Naive thymus-derived CD8-positive, alpha-beta T cell (primary cell): Measurements from ENCODE around the gene NUP98. TPM values are rescaled to one million over a fixed set of nuclear protein-coding genes. Genes with fewer than 3 reads are reported as not detected.
"Not testable (repeated sequence)": the region's sequence is repeated elsewhere in the genome, so short reads cannot be mapped to it uniquely, and the experiment has no call there.

ENCODE experiments used
- ATAC-seq, 2 donors: fragments of 150-1000 bp; cut with Tn5 transposase in 1 of 2; sonication (Bioruptor Pico), chemical (Tn5 transposase) in 1 of 2; 1 replicate in 1 of 2; 2 replicates in 1 of 2; pipeline ENCODE4 v1.10.0; 2021; ENCODE audit warnings: mild to moderate bottlenecking in 2 of 2, moderate library complexity in 2 of 2
- POLR2A ChIA-PET: fragments of 350-600 bp; sonication (Branson Sonifier 250); formaldehyde crosslinking; loops from one replicate; lab custom pipeline; 2021; ENCODE audit warnings: antibody characterized with exemption; lab: Charles Lee
- DNase-seq, 10 donors: peaks; one replicate each; pipeline versions ENCODE4 v3.0.0 to v3.0.0-alpha.2; 2020 to 2022
- H3K27ac Mint-ChIP-seq, 10 donors: one replicate each; pipeline ENCODE4 v1.8.0; 2020 to 2022; ENCODE audit warnings: mild to moderate bottlenecking in 10 of 10, mixed read lengths in 10 of 10, moderate library complexity in 4 of 10, inconsistent platforms in 1 of 10
- H3K27me3 Mint-ChIP-seq, 5 donors: one replicate each; pipeline ENCODE4 v1.8.0; 2021 to 2022; ENCODE audit warnings: mixed read lengths in 5 of 5
- H3K36me3 Mint-ChIP-seq, 3 donors: one replicate each; pipeline ENCODE4 v1.8.0; 2020 to 2022; ENCODE audit warnings: mixed read lengths in 3 of 3, mild to moderate bottlenecking in 2 of 3, inconsistent platforms in 1 of 3
- H3K4me1 Mint-ChIP-seq, 4 donors: one replicate each; pipeline ENCODE4 v1.8.0; 2021 to 2022; ENCODE audit warnings: mixed read lengths in 4 of 4
- H3K4me3 Mint-ChIP-seq, 10 donors: one replicate each; pipeline ENCODE4 v1.8.0; 2020 to 2022; ENCODE audit warnings: mild to moderate bottlenecking in 10 of 10, mixed read lengths in 10 of 10, moderate library complexity in 6 of 10, inconsistent platforms in 1 of 10
- H3K9me3 Mint-ChIP-seq, 9 donors: one replicate each; pipeline ENCODE4 v1.8.0; 2020 to 2022; ENCODE audit warnings: mixed read lengths in 9 of 9, mild to moderate bottlenecking in 3 of 9, inconsistent platforms in 1 of 9, moderate library complexity in 1 of 9
- polyA plus RNA-seq, 3 donors: library from polyadenylated mRNA; unstranded; fragments of 300-500 nt; fragmentation: Illumina TruSeq; gene quantifications; one replicate each; pipeline ENCODE4 v1.2.3, GENCODE V29; 2021
- total RNA-seq, 8 experiments: library from RNA in 2 of 8; stranded (reverse) in 2 of 8; gene quantifications; one replicate each; pipeline ENCODE4 v1.2.3 and lab custom pipeline; 2021 to 2026

The NUP98 gene
- total and polyA plus RNA-seq, 5 experiments from 2014 or later: 31.8 to 126 (median 50.9) TPM

DNA sequence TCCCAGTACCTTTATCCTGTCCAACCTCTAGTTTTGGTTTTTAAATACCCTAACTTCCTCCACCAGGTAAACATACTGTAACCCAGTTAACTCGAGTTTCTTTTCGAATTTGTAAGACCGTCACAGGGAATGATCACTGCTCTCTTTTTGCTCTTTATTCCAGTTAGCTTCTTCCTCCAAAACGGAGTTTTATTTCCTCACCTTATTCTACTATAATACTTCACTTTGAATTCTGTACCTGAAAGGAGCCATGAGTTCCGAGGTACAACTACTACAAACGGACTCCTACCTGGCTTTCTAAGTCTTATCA is 1.4 kb downstream of the NUP98 start:
- POLR2A ChIA-PET: interaction anchor here (0.7 to 2.3 kb wide), 4 partner anchors 11 to 56 kb away, joined by 3 to 10 read pairs (median 6); partner anchors contain the start of genes PGAP2 and RHOG

DNA sequence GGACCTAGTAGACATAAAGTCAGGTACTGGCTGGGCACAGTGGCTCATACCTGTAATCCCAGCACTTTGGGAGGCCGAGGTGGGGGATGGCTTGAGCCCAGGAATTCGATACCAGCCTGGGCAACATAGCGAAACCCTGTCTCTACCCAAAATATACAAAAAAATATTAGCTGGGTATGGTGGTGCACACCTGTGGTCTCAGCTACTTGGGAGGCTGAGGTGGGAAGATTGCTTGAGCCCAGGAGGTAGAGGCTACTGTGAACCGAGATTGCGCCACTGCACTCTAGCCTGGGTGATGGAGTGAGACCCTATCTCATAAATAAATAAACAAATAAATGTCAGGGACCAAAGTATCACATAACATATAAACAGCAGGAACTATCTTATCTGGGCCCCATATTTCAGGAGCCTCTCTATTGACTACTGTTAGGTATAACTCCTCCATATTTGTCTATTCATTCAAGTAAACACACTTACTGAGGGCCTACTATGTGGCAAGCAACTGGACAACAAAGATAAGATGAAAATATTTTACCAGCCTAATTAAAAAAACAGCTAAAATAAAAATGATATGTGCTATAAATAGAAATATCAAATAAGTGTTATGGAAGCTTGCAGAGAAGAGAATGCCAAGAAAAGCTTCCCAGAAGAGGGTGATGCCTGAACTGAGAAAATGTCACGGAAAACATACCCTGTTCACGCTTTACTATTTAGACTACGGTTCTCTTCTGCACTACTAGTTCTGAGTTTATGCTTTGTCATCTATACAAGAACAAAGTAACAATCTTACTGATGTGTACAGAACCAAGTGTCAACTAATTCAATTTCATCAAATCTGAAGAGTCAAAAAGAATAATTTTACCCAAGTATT is 2.0 kb downstream of the NUP98 start:
- DNase-seq (no peak), ATAC-seq (no peak)
- H3K9me3 Mint-ChIP-seq: no peaks in the 10 kb centered on the region
- H3K27me3 Mint-ChIP-seq: peaks cover 0 to 2% (median 0%) of the 10 kb centered on the region in 5 donors
- POLR2A ChIA-PET: interaction anchor here (0.7 to 2.3 kb wide), 5 partner anchors 9 to 57 kb away, joined by 3 to 10 read pairs (median 5); partner anchors contain the start of genes PGAP2 and RHOG
- H3K4me1 Mint-ChIP-seq: peaks cover 17 to 70% (median 59%) of the 10 kb centered on the region in 4 donors
- peaks cover 0 to 45% (median 0%) of the 10 kb centered on the region in 3 donors for H3K36me3 Mint-ChIP-seq
- peak overlapping the region; percentile 93 to 100 (median 99) for H3K27ac Mint-ChIP-seq
- H3K4me3 Mint-ChIP-seq: peak overlapping the region; percentile 86 to 97 (median 96)

More for the DNA sequence above, 1.4 kb downstream of the NUP98 start:
- H3K27ac Mint-ChIP-seq: peak overlapping the region; percentile 93 to 100 (median 99)
- peak overlapping the region; percentile 86 to 97 (median 96) for H3K4me3 Mint-ChIP-seq
- peaks cover 0 to 40% (median 0%) of the 10 kb centered on the region in 3 donors for H3K36me3 Mint-ChIP-seq
- DNase-seq: no peak
- H3K9me3 Mint-ChIP-seq: no peaks in the 10 kb centered on the region
- H3K4me1 Mint-ChIP-seq: peaks cover 17 to 65% (median 55%) of the 10 kb centered on the region in 4 donors
- no peak for ATAC-seq
- H3K27me3 Mint-ChIP-seq: peaks cover 0 to 2% (median 0%) of the 10 kb centered on the region in 5 donors

DNA sequence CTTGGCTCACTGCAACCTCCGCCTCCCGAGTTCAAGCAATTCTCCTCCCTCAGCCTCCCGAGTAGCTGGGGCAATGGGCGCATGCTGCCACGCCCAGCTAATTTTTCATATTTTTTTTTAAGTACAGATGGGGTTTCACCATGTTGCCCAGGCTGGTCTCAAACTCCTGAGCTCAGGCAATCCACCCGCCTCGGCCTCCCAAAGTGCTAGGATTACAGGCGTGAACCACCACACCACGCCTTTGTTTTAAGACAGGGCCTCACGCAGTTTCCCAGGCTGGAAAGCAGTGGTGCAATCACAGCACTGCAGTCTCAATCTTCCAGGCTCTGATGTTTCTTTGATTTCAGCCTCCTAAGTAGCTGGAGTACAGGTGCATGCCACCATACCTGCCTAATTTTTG is 3.0 kb downstream of the NUP98 start:
- Mint-ChIP-seq H3K4me3 (peak overlapping the region in 6 of 10 donors; percentile 12 to 97 (median 42)), H3K27ac (peak overlapping the region in 9 of 10 donors; percentile 66 to 99 (median 77)), H3K36me3 (peaks cover 0 to 53% (median 0%) of the 10 kb centered on the region in 3 donors), H3K4me1 (peaks cover 19 to 69% (median 66%) of the 10 kb centered on the region in 4 donors)
- POLR2A ChIA-PET: interaction anchor here (0.6 to 1.8 kb wide), 2 partner anchors 10 to 21 kb away, joined by 3 to 6 read pairs; no protein-coding TSS in a partner anchor
- not testable (repeated sequence) for DNase-seq, H3K27me3 Mint-ChIP-seq, H3K9me3 Mint-ChIP-seq, ATAC-seq

DNA sequence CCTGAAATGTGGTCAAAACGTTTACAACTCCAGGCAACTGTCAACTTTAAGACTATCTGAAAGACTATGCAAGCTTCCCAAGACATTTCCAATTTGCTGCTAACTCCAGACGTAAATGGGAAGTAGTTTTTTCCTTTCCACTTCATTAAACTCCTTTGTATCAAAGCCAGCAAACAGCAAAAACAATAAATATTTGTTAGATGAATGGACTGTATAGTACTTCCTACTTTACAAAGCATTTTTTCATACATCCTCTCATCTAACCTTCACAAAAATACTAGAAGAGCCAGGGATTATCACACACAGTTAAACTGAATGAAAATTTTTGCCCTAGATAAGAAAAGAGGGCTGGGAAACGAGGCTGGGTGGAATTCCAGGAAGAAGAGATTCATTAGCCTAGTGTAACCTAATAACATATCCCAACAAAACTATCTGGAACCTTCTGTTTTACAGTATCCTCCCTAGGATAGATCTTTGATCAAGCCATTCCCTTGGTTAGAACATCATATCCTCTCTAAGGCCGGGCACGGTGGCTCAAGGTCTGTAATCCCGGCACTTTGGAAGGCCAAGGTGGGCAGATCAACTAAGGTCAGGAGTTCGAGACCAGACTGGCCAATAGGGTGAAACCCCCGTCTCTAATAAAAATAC is 10.4 kb downstream of the NUP98 start:
- Mint-ChIP-seq H3K4me3 (peak overlapping the region in 8 of 10 donors; percentile 2 to 50 (median 20)), H3K4me1 (peaks cover 26 to 78% (median 71%) of the 10 kb centered on the region in 4 donors), H3K27ac (peak overlapping the region; percentile 84 to 99 (median 96)), H3K27me3 (no peaks in the 10 kb centered on the region), H3K36me3 (peaks cover 0 to 53% (median 7%) of the 10 kb centered on the region in 3 donors), H3K9me3 (no peaks in the 10 kb centered on the region)
- no peak for DNase-seq
- POLR2A ChIA-PET: interaction anchor here (0.6 to 1.0 kb wide), 2 partner anchors 8 to 102 kb away, joined by 5 to 8 read pairs; no protein-coding TSS in a partner anchor
- ATAC-seq: no peak

DNA sequence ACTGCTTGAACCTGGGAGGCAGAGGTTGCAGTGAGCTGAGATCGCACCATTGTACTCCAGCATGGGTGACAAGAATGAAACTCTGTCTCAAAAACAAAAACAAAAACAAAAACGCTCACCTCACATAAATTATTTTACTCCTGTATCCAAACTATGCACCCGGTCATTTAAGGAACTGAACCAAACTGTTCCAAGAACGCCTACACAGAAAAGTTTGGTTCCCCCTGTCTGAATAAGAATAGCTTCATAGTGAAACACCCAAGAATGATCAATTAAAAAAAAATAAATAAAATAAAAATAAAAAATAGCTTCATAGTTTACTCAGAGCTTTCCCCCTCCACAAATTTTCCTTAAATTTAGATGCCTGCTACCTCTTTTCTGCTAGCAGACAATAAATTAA is 13.7 kb downstream of the NUP98 start:
- no peaks in the 10 kb centered on the region for H3K27me3 Mint-ChIP-seq
- H3K27ac Mint-ChIP-seq: peak overlapping the region; percentile 13 to 98 (median 94)
- H3K9me3 Mint-ChIP-seq: no peaks in the 10 kb centered on the region
- peaks cover 23 to 66% (median 57%) of the 10 kb centered on the region in 4 donors for H3K4me1 Mint-ChIP-seq
- DNase-seq (no peak), ATAC-seq (no peak)
- peaks cover 6 to 62% (median 10%) of the 10 kb centered on the region in 3 donors for H3K36me3 Mint-ChIP-seq
- POLR2A ChIA-PET: interaction anchor here (1.1 to 1.8 kb wide), 3 partner anchors 11 to 24 kb away, joined by 3 to 7 read pairs (median 6); no protein-coding TSS in a partner anchor
- H3K4me3 Mint-ChIP-seq: peak overlapping the region in 1 of 10 donors; percentile 2

DNA sequence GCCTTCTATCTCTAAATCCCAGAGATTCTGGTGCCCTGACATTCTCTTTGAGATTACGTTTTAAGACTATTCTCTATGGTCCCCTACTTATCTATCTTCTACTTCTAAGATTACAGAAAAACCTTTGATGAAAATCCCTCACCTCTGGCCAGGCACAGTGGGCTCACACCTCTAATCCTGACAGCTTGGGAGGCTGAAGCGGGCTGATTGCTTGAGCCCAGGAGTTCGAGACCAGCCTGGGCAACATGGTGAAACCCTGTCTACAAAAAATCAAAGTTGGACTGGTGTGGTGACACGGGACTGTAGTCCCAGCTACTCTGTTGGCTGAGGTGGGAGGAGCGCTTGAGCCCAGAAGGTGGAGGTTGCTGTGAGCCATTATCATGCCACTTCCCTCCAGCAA is 14.4 kb downstream of the NUP98 start:
- DNase-seq (no peak), ATAC-seq (no peak)
- peaks cover 12 to 66% (median 16%) of the 10 kb centered on the region in 3 donors for H3K36me3 Mint-ChIP-seq
- no peaks in the 10 kb centered on the region for H3K27me3 Mint-ChIP-seq
- POLR2A ChIA-PET: no interaction called here
- H3K27ac Mint-ChIP-seq: peak overlapping the region; percentile 13 to 95 (median 74)
- H3K9me3 Mint-ChIP-seq: no peaks in the 10 kb centered on the region
- H3K4me3 Mint-ChIP-seq: peak overlapping the region in 4 of 10 donors; percentile 8 to 33 (median 26)
- peaks cover 24 to 62% (median 53%) of the 10 kb centered on the region in 4 donors for H3K4me1 Mint-ChIP-seq

DNA sequence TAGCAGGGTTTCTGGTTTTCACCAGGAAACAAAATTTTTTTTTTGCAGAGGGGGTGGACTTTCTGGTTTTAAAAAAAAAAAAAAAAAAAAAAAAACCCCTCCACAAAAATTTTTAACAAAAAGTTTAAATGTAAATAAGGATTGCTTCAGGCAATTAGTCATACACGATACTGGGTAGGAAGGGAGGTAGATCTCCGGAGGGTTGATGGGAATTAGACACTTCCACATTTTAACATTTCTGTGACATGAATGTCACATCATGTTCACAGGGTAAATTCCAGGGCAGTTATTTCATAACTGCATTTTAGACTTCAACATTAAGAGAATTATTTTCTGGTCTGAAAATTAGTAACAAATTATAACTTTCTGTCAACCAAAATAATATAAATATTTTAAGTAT is 15.9 kb downstream of the NUP98 start:
- H3K27me3 Mint-ChIP-seq: no peaks in the 10 kb centered on the region
- H3K9me3 Mint-ChIP-seq: no peaks in the 10 kb centered on the region
- H3K27ac Mint-ChIP-seq: peak overlapping the region in 8 of 10 donors; percentile 4 to 95 (median 36)
- POLR2A ChIA-PET: no interaction called here
- ATAC-seq (no peak), DNase-seq (no peak)
- H3K4me3 Mint-ChIP-seq: no peak overlapping the region
- peaks cover 17 to 48% (median 38%) of the 10 kb centered on the region in 4 donors for H3K4me1 Mint-ChIP-seq
- H3K36me3 Mint-ChIP-seq: peaks cover 12 to 67% (median 24%) of the 10 kb centered on the region in 3 donors

DNA sequence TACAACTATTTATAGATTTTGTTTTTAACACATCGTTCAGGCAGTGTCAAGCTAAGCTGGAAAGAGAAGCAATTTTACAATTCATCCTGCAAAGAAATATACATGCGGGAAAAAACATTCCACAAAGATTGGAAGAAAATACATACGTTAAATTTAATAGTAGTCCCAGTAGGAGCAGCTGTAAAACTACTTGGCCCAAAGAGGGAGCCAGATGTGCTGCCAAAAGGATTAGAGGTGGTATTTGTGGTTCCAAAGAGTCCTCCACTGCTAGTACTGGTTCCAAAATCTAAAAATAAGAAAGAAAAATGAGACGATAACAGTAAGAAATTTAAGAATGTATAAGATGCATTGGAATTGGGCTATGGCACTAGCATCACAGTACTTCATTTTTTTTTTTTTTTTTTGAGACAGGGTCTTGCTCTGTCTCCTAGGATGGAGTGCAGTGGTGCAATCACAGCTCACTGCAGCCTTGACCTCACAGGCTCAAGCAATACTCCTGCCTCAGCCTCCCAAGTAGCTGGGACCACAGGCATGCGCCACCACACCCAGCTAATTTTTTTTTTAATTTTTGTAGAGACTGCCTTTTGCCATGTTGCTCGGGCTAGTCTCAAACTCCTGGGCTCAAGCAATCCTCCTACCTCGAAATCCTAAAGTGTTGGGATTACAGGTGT is 21.5 kb downstream of the NUP98 start:
- Mint-ChIP-seq H3K27me3 (no peaks in the 10 kb centered on the region), H3K4me1 (peaks cover 0 to 11% (median 1%) of the 10 kb centered on the region in 4 donors), H3K4me3 (no peak overlapping the region), H3K27ac (peak overlapping the region in 2 of 10 donors; percentile 29 to 71), H3K9me3 (no peaks in the 10 kb centered on the region), H3K36me3 (peaks cover 14 to 92% (median 27%) of the 10 kb centered on the region in 3 donors)
- ATAC-seq (no peak), DNase-seq (no peak)
- POLR2A ChIA-PET: no interaction called here

DNA sequence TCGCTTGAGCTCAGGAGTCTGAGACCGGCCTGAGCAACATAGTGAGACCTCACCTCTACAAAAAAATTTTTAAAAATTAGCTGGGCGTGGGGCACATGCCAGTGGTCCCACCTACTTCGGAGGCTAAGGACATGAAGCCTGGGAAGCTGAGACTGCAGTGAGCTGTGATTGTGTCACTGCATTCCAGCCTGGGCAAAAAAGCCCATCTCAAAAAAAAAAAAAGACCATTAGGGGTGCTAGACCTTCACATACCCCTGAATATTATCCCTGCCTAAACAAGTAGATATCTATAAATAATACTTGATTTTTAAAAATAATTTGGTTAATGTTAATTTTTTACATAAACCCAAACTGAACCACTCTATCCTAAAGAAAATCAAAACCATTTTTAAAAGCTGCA is 24.2 kb downstream of the NUP98 start:
- no peak overlapping the region for H3K4me3 Mint-ChIP-seq
- ATAC-seq: no peak
- H3K36me3 Mint-ChIP-seq: peaks cover 12 to 93% (median 20%) of the 10 kb centered on the region in 3 donors
- H3K27me3 Mint-ChIP-seq: no peaks in the 10 kb centered on the region
- POLR2A ChIA-PET: interaction anchor here (0.6 to 0.7 kb wide), 2 partner anchors 21 to 68 kb away, joined by 3 to 4 read pairs; no protein-coding TSS in a partner anchor
- no peak overlapping the region for H3K27ac Mint-ChIP-seq
- H3K9me3 Mint-ChIP-seq: no peaks in the 10 kb centered on the region
- H3K4me1 Mint-ChIP-seq: peaks cover 0 to 8% (median under 1%) of the 10 kb centered on the region in 4 donors
- no peak for DNase-seq

DNA sequence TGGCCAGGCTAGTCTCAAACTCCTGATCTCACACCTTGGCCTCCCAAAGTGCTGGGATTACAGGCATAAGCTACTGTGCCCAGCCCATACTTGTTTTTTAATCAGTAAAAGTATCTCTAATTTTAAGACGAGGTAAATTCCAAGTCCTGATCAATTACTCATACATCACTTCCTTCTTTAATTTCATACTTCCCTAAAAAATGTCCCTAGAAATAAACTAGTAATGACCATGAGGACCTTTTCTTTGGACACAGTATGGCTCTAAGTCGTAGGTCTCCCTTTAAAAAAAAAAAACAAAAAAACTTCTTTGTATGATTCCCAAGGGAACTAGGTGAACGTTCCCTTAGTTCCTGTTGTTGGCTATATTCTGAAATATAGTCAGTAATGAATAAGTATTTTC is 29.8 kb downstream of the NUP98 start:
- H3K36me3 Mint-ChIP-seq: peaks cover 10 to 99% (median 16%) of the 10 kb centered on the region in 3 donors
- no peaks in the 10 kb centered on the region for H3K9me3 Mint-ChIP-seq
- H3K27ac Mint-ChIP-seq: peak overlapping the region in 1 of 10 donors; percentile 56
- H3K4me3 Mint-ChIP-seq: no peak overlapping the region
- ATAC-seq (no peak), DNase-seq (no peak)
- POLR2A ChIA-PET: interaction anchor here (0.7 kb wide), 1 partner anchor 13 kb away, joined by 3 read pairs; no protein-coding TSS in a partner anchor
- peaks cover 0 to 4% (median 0%) of the 10 kb centered on the region in 4 donors for H3K4me1 Mint-ChIP-seq
- H3K27me3 Mint-ChIP-seq: no peaks in the 10 kb centered on the region

DNA sequence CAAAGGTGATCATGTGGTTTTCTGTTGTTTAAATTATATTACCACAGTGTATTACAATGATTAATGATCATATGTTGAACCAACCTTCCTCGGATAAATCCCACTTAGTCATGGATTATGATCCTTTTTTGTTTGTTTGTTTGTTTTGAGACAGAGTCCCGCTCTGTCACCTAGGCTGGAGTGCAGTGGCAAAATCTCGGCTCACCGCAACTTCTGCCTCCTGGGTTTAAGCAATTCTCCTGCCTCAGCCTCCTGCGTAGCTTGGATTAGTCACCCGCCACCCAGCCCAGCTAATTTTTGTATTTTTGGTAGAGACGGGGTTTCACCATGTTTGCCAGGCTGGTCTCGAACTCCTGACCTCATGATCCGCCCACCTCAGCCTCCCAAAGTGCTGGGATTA is 30.5 kb downstream of the NUP98 start:
- H3K36me3 Mint-ChIP-seq: peaks cover 10 to 99% (median 18%) of the 10 kb centered on the region in 3 donors
- H3K4me1 Mint-ChIP-seq, ATAC-seq, H3K4me3 Mint-ChIP-seq, POLR2A ChIA-PET, H3K27ac Mint-ChIP-seq, DNase-seq, H3K9me3 Mint-ChIP-seq, H3K27me3 Mint-ChIP-seq: not testable (repeated sequence)

DNA sequence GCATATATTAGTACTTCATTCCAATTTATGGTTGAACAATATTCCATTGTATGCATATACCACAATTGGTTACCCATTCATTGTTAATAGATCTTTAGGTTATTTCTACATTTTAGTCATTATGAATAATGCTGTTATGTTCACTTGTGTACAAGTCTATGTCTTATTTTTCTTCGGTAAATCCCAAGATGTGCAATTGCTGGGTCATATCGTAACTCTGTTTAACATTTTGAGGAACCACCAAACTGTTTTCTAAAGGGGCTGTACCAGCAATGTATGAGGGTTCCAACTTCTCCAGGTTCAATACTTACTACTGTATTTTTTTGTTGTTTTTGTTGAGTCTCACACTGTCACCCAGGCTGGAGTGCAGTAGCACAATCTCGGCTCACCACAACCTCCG is 33.1 kb downstream of the NUP98 start:
- Mint-ChIP-seq H3K36me3 (peaks cover 3 to 97% (median 11%) of the 10 kb centered on the region in 3 donors), H3K27ac (peak overlapping the region in 3 of 10 donors; percentile 25 to 49 (median 47)), H3K27me3 (no peaks in the 10 kb centered on the region), H3K4me3 (no peak overlapping the region), H3K4me1 (peaks cover 0 to 2% (median 0%) of the 10 kb centered on the region in 4 donors), H3K9me3 (no peaks in the 10 kb centered on the region)
- no peak for DNase-seq
- POLR2A ChIA-PET: no interaction called here
- no peak for ATAC-seq
